DMS 273 (cell line): ENCODE results near the gene RPF1.
"Not testable (repeated sequence)": the region's sequence is repeated elsewhere in the genome, so short reads cannot be mapped to it uniquely, and the experiment has no call there.

Experiments used
- DNase-seq: peaks from one replicate; lab custom pipeline; 2025; ENCODE audit not compliant: unreplicated experiment; lab: John Stamatoyannopoulos, UW

RPF1 gene

DNA sequence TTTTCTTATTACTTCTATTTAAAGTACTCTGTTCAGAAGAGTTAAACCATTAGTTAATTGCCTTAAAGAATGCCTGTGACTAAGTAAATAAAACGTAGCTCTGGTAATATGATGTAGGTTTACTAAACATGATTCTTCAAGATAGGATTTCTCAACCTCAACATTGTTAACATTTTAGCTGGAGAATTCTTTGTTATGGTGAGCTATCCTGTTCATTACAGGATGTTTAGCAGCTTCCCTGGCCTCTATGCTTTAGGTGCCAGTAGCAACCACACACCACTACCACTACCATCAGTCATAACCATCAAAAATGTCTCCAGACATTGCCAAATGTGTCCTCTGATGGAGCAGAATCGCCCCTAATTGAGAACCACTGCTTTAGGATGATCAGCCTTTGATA lies 10.7 kb downstream of the RPF1 start:
- no peak for DNase-seq

DNA sequence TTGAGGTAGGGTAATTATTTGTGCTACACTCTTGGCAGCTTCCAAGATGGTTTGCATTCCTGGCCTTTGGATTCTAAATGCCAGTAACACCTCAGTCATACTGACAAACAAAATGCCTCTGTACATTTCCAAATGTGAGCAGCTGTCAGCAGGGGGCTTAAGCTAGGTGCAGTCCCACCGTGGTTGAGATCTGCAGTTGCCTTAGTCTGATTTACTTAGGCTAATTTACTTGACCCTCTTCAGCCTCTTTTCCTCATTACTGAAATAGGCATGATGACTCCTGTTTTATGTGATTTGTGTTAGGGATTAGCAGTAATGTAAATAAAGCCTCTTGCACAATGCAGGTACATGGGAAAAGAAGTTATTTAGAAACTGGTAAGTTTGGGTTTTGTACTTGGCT lies 13.7 kb downstream of the RPF1 start:
- peak; percentile 5 for DNase-seq

DNA sequence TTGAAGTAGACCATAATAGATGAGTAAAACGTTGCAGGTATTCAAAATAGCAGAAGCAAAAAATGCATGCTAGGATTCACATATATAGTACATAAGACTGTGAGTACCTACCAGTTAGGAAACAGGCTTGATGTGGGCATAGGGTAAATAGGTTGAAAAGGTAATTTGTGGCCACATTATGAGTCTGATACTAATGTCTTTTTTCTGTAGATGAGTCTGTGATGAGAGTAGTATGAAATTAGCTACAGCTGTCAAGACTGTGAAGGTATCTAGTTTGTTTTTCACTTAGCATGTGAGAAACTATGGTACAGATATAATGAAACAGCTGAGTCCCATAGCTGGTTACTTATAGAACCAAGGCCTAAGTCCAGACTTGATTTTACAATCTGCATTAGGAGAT lies 14.7 kb downstream of the RPF1 start:
- DNase-seq: no peak

DNA sequence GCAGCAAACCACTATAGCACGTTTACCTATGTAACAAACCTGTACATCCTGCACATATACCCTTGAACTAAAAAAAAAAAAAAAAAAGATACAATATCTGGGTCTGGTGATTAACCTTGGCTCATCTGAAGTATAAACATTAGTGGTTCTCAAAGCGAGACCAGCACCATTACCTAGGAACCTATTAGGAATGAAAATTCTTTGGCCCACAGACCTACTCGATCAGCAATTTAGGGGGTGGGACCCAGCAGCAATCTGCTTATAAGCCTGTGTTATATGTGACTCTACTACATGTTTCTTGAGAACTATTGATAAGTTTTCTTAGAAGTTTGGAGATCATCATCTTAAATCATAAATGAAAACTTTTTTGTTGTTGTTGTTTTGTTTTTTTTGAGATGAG lies 17.4 kb downstream of the RPF1 start:
- DNase-seq: no peak

DNA sequence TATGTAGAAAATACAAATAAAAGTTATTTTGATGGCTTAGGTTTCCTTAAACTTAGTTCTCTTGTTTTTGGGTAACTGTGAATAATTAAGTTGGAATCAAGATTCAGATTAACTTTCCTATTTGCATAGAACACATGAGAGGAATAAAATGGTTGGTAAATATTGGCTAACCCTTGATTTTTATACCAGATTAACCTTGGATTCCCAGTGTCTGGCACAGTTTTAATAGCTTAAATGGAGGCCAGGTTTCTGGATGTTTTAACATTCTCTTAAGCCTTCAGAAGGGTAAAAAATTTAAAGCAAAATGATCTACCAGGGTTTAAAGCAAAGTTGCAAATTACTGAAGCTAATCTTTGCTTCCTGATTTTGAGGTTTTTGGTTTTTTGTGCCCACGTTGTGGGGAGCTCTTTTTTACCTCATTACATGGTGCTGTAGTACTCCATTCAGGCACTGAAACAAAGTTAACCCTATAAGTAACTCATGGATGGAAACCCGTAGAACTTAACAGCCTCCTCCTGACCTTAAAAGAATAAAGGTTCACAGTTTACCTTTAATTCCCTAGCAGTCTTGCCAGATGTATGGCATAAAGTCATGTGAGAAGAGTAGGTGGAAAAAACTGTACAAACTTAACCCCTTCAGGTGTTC lies 18.7 kb downstream of the RPF1 start:
- no peak for DNase-seq

DNA sequence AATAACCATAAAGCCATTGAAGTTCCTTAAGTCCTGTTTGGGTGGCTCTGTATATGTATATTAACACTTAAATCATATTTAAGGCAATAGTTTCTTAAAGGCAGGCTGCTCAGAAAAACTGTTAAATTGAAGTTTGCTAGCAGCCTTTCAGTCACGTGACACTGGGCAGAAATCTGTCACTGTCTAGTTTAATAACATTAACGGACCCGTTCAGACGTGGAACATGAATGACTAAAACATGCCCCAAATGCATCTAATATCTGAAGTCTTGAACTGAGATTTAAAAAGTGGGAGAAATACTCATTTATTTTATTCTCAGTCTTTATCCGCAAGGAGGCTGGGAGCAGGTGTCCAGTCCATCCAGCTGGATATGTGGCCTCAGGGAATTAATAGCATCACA lies 23.9 kb downstream of the RPF1 start:
- peak; percentile 28 for DNase-seq

DNA sequence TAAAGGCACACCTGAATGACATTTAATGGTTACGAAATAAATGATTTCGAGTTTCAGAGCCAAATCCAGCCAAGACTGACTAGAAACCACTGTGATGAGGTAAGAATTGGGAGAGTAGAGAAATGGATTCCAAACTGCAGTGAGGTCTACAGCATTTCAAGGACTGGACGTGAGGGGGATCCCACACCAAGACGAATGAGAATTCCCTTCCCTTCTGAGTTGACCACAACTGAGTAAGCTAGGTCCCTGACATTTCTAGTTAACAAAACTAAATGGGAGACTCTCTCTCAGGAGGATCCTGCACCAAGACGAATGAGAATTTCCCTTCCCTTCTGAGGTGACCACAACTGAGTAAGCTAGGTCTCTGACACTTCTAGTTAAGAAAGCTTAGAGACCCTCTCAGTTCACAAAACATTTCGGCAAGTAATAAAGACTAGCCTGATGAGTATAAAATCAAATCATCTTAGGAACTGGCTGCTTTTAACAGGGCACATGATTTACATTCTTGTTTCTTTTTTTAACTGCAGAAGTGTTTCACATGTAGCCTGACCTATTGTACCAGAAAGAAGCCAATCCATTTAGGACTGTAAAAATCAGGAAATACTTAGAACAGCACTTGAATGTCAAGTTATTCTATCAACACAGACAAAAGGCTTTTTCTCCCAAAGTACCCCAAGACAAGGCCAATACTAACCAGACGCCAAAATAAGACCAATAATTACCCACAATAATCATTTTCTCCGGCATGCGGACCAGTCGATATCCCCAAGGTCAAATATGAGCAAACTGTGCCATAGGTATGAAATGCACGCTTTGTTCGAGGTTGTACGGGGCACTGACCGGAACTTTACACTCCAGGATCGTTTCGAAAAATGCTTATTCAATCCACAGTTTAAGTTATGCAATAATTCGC lies 25.8 kb downstream of the RPF1 start:
- DNase-seq: peak; percentile 33

DNA sequence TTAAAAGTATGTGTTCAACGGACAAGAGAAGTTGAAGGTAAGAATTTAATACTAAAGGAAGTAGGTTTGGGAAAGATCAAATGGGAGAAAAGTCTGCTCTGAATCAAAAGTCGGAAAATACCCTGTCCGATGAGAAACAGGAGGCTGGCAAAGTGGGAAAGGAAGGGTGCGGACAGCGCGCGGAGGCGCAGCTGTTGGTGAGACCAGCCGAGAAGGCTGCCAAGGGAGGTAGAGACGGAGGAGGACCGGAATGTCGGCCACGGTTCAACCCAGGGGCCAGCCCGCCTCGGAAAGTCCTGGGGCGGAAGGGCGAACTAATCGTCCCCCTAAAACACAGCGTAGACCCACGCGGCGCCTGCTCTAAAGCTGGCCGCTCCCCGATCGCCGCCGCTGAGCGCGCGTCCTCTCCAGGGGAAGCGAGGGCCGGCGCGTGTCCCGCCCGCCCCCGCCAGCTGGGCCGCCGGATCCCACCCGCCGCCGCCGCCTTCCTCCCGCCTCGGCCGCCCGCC lies 26.5 kb downstream of the RPF1 start:
- DNase-seq: peak; percentile 92

DNA sequence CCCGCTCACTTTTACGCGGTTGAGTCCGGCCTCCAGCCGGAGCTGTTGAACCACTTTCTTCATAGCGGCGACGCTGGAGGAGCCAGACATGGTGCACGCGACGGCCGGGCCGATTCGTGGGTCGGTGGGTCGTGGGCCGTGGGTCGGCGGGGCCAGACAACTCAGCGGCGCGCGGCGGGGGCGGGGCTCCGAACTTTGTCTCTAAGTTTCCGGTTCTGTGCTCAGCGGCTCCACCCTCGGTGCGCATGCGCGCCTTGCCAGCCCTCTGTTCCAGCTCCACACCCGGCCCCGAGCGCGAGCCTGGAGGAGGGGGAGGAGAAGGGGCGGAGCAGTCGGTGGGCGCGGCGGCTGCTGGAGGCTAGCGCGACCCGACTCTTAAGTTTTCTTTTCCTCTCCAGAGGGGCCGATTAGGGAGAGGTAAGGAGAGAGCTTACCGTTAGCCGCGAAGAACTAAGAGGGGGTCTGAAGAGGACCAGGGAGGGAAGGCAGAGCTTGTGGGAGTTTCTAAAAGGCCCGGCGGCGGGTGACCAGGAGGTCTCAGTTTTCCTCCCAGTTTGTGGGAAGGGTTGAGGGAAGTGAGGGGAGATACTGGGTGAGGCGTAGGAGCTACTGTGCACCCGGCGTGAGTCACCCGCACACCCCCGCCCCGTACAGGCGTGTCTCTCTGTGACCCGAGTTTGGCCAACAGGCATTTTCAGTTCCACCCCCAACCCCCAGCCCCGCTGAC lies 27.1 kb downstream of the RPF1 start, which contains the start of the genes GNG5 and SPATA1:
GNG5 (minus strand) TSS at position 580 of the 727 bp plus-strand sequence; CDS start at position 90, 490 bp downstream.
SPATA1 (plus strand) TSS at position 385 of the 727 bp plus-strand sequence. CDS start 9,974 bp downstream, outside the sequence.
- DNase-seq: peak; percentile 99

DNA sequence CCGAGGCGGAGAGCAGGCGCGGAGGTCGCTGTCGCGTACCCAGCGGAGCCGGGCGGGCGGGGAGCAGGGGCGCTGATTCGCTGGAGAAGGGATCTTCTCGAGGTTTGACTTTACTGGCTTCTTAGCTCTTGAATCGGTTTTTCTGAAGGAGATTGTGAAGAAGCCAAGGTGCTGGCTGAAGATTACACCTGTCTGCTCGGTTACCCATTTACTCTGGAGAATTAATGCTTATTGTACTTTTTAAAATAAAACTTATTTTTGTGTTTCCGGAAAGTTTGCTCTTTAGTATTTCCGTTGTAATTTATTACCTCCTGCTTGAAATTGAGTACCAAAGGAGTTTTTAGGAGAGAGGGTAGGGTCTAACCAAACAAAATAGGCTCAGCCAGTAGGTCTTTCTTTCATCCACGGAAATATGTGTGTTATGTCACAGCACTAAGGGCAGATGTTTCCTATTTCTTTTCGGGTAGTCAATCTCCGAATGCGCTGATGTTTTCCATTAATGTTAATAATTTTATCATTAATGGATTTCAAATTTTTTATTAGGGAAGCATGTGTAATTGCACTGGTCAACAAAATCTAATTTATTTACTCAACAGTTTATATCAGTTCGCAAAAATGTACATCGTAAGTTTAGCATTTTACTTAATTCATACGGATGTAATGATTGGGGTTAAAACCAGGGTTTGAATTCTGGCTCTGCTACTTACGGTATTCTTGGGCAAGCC lies 27.8 kb downstream of the RPF1 start:
- DNase-seq: no peak

DNA sequence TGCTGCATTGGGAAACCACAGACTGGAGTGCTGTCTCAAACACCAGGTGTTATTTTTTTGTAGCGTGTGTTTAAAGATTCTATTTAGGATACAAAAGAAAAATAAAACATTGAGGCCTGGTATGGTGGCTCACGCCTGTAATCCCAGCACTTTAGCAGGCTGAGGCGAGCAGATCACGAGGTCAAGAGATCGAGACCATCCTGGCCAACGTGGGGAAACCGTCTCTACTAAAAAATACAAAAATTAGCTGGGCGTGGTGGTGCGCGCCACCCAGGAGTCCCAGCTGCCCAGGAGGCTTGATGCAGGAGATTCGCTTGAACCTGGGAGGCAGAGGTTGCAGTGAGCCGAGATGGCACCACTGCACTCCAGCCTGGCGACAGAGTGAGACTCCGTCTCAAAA lies 28.8 kb downstream of the RPF1 start:
- not testable (repeated sequence) for DNase-seq

DNA sequence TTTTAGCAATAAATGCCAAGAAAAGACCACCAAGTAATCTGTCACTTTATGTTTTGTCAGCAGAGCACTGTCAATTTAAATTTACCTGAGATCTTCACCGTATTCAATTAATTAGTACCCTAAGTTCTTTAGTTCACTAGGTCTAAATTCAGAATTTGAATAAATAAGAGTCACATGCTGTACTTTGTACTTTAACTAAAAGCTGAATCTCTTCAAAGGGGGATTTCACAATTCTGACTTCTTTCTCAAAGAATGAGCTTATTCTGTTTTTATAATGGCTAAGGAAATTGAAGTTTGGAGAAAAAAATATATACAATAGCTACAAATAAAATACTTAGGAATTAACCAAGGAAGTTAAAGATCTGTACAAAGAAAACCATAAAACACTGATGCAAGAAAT lies 29.4 kb downstream of the RPF1 start:
- DNase-seq: no peak

DNA sequence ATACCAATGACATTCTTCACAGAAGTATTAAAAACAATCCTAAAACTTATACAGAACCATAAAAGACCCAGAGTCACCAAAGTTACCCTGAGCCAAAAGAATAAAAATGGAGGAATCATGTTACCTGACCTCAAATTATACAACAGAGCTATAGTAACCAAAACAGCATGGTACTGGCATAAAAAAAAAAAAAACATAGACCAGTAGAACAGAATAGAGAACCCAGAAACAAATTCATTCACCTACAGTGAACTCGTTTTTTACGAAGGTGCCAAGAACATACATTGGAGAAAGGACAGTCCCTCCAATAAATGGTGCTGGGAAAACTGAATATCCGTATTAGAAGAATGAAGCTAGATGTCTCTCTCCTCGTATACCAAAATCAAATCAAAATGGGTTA lies 30.0 kb downstream of the RPF1 start:
- no peak for DNase-seq

DNA sequence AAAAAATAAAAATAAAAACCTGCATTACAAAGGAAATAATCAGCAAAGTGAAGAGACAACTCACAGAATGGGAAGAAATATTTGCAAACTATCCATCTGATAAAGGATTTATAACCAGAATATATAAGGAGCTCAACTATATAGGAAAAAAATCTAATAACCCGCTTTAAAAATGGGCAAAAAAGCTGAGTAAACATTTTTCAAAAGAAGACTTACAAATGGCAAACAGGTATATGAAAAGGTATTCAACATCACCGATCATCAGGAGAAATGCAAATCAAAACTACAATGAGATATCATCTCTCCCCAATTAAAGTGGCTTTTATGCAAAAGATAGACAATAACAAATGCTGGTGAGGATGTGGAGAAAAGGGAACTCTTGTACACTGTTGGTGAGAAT lies 31.1 kb downstream of the RPF1 start:
- no peak for DNase-seq

DNA sequence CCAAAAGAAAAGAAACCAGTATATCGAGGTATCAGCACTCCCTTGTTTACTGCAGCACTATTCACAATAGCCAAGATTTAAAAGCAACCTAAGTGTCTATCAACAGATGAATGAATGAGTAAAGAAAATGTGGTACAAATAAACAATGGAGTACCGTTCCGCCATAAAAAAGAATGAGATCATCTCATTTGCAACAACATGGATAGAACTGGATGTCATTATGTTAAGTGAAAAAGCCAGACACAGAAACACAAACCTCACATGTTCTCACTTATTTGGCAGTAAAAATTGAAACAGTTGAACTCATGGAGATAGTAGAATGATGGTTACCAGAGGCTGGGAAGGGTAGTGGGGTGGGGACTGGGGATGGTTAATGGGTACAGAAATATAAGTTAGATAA lies 31.6 kb downstream of the RPF1 start:
- no peak for DNase-seq

DNA sequence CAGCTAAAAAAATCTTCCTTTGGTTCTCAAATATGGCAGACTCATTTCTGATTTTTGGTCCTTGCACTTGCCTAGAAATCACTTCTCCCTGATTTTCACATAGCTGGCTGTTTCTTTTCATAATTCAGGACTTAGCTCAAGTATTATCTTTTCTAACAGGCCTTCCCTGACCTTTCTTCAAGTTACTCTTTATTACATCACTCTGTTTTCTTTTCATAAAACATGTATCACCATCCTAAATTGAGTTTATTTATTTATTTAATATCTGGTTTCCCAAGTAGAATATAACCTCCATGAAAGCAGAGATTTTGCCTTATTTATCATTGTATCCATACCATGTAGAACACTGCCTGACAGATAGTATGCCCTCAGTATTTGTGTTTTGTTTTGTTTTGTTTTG lies 45.5 kb downstream of the RPF1 start:
- DNase-seq: no peak

DNA sequence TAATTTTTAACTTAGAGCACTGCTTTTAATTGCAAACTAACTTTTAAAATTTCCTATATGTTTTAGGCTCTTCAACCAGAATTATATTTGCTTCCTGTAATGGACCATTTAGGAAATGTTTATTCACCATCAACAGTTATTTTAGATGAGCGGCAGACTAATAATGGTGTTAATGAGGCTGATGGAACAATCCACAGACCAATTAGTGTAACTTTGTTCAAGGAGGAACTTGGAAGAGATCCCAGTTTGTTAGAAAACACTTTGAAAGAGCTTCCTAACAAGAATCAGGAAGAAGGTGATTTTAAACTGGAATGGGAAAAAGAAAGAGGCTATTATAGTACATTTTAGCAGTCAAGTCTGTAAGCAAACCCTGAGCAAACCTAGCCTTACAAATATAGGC lies 46.7 kb downstream of the RPF1 start:
- DNase-seq: peak; percentile 15

DNA sequence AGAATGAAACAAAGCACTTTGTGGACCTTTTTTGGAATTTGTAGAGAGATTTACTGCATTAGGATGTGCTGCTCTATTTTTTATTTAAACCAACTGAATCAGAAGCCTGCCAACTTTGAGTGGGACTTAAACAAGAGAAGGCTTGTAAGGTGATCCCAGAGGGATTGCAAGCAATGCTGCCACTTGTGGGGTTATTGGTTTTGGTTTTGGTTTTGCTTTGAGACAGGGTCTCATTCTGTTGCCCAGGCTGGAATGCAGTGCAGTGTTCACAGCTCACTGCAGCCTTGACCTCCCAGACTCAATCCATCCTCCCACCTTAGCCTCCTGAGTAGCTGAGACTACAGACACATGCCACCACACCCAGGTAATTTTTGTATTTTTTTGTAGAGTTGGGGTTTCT lies 59.5 kb downstream of the RPF1 start:
- DNase-seq: no peak

DNA sequence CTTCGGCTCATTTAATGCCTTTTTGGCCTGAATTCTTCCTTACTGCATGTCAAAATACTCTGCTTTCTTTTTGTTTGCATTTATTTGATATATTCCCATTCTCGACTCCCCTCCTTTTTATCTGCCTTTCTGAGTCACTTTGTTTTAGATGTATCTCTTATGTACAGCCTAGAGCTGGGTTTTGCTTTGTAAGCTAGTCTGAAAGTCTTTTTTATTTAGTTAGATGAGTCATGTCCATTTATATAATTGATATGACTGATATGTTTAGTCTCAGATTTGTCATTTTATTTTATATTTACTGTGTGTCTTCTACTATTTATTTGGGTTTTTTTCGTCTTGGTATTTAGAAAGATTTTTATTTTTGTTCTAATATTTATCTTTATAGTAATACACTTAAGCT lies 60.9 kb downstream of the RPF1 start:
- no peak for DNase-seq

DNA sequence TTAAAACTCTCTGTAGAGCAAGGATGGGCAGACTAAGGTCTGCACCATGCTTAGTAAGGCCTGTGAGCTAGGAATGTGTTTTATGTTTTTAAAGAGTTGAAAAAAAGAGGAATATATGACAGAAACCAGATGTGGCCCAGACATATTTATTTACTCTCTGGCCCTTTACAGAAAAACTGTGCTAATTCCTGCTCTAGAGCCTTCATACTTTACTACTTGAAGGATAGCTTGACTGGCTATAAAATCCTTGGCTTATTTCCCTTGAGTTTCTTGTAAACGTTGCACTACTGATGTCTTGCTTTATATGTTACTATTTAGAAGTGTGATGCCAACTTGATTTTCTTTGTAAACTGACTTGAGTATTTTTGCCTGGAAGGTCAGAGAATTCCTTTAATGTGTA lies 61.7 kb downstream of the RPF1 start:
- no peak for DNase-seq

DNA sequence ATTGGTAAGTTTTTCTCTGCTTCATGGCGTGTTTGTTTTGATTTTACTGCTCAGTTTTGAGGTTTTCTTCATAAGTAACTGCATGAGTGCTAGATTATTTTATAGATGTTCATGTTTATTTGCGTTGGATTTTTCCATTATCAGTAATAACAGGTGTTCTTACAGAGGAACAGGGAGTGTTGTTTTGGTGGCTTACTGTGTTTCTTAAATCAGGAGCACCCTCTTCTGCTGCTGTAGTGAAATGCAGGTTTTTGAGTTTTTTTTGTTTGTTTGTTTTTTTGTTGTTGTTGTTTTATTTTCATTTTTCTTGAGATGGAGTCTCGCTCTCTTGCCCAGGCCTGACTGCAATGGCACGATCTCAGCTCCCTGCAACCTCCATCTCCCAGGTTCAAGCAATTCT lies 62.6 kb downstream of the RPF1 start:
- peak; percentile 2 for DNase-seq
